ENCODE measurements around the gene FHIP2A. TPM values are rescaled to one million over a fixed set of nuclear protein-coding genes. Genes with fewer than 3 reads are reported as not detected.
A peak's percentile ranks its signal among the peaks of the same experiment; 100 is the strongest.

FHIP2A gene
- total and polyA plus RNA-seq, 10 donors = 4.6 to 37.5 (median 28.4) TPM

DNA sequence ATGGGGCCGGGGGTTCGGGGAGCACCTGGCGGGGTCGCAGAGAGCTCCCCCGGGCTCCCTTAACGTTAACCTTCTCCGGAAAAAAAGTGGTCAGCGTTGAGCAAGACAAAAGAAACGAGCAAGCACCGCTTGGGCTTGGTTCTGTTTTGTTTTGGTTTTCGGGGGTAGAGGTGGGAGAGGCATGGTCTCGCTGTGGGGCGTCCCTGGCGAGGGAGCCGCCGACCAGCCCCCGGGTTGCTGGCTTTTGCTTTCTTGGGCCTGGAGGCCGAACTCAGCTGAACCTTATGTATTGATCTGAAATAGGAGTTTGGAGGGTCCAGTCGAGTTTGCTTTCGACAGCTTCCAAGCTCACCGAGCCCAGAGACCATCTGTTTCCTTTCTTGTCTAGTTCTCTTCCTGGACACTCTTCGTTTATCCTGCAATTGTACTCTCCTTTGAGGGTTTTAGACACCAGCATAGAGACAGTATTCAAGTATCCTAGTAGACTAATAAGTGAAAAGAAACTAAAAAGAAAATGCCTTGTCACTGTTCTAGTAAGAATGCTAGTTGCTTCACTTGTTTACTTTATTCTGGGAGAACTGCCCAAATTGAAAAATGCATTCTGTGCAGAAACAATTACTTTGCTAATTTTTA is 980 bp downstream of the FHIP2A start:
- peak; percentile 86 for DNase-seq
- H3K27me3 ChIP-seq (replicated peaks in 1 of 7) = no peaks in the 10 kb centered on the region
- H3K4me1 ChIP-seq = peaks cover 17 to 56% (median 41%) of the 10 kb centered on the region in 6 donors
- peak overlapping the region; percentile 62 to 89 (median 71) for H3K4me3 ChIP-seq
- intact Hi-C loops (cut with DNase I; ENCODE audit: low total_unique reads) = no loop called here
- WGBS, 5 donors = 0 to 1% (median 0%) methylated on average over 21 to 22 of the region's 22 CpGs
- TF ChIP-seq POLR2A (IDR thresholded peaks at IDR 0.05) (no peak), POLR2AphosphoS5 (IDR thresholded peaks at IDR 0.05) (no peak)
- TF ChIP-seq, protein P1, sequence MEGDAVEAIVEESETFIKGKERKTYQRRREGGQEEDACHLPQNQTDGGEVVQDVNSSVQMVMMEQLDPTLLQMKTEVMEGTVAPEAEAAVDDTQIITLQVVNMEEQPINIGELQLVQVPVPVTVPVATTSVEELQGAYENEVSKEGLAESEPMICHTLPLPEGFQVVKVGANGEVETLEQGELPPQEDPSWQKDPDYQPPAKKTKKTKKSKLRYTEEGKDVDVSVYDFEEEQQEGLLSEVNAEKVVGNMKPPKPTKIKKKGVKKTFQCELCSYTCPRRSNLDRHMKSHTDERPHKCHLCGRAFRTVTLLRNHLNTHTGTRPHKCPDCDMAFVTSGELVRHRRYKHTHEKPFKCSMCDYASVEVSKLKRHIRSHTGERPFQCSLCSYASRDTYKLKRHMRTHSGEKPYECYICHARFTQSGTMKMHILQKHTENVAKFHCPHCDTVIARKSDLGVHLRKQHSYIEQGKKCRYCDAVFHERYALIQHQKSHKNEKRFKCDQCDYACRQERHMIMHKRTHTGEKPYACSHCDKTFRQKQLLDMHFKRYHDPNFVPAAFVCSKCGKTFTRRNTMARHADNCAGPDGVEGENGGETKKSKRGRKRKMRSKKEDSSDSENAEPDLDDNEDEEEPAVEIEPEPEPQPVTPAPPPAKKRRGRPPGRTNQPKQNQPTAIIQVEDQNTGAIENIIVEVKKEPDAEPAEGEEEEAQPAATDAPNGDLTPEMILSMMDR (IDR thresholded peaks at IDR 0.05 in 8 of 11, conservative IDR thresholded peaks at IDR 0.05 in 3 of 11) = no peak
- peak overlapping the region; percentile 97 to 99 (median 98) for H3K27ac ChIP-seq
- H3K9me3 ChIP-seq = no peaks in the 10 kb centered on the region
- no peaks in the 10 kb centered on the region for H3K36me3 ChIP-seq

DNA sequence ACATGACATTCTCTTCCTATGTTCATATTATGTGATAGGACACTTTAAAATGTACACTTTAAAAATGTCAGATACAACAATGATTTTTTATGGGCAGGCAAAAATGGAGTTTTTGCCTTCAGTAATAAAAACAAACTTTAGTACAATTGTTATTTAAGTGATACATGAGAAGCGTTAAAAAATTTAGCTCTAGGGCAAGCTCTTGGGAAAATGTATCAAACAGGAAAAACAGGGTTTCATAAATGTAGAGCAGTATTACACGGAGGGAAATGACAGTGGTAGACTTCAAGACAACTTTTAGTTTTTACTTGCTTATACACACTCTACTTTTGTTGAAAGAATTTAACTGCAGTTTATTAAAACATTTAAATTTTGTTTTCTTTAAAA is 1.5 kb downstream of the FHIP2A start:
- no peaks in the 10 kb centered on the region for H3K36me3 ChIP-seq
- H3K9me3 ChIP-seq = no peaks in the 10 kb centered on the region
- no peak for DNase-seq
- H3K4me1 ChIP-seq = peaks cover 17 to 60% (median 41%) of the 10 kb centered on the region in 6 donors
- H3K27me3 ChIP-seq (replicated peaks in 1 of 7) = no peaks in the 10 kb centered on the region
- TF ChIP-seq, protein P1 (IDR thresholded peaks at IDR 0.05 in 8 of 11, conservative IDR thresholded peaks at IDR 0.05 in 3 of 11) = no peak
- TF ChIP-seq POLR2AphosphoS5 (IDR thresholded peaks at IDR 0.05) = no peak
- H3K4me3 ChIP-seq = peak overlapping the region; percentile 62 to 89 (median 71)
- 0 to 9% (median 5%) methylated on average over 2 of the region's 2 CpGs for WGBS, 5 donors
- peak overlapping the region; percentile 97 to 99 (median 98) for H3K27ac ChIP-seq
- intact Hi-C loops (cut with DNase I; ENCODE audit: low total_unique reads) = no loop called here

DNA sequence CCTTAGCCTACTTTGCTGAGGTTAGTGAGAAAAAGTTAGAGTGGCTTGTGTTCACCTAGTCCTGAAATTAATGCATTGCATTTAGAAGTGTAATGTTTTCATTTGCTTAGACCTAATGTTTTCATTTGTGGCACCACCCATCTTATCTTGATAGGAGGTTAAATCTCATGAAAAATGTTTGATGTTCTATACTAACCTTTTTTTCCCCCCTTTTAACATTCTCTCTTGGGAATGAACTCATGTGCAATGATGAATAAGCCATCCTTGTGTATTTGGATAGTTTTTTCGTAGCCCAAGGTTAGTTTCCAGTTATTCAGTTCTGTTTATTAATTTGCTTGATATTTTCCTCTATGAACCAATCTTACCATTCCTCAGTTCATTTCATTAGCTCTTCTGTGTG is 2.8 kb downstream of the FHIP2A start:
- Histone ChIP-seq H3K27me3 (replicated peaks in 1 of 7) (no peaks in the 10 kb centered on the region), H3K36me3 (no peaks in the 10 kb centered on the region), H3K4me1 (peaks cover 17 to 70% (median 43%) of the 10 kb centered on the region in 6 donors), H3K27ac (peak overlapping the region in 3 of 8 donors; percentile 97 to 98 (median 97)), H3K9me3 (no peaks in the 10 kb centered on the region), H3K4me3 (peak overlapping the region in 1 of 8 donors; percentile 89)
- intact Hi-C loops (cut with DNase I; ENCODE audit: low total_unique reads) = no loop called here
- no peak for DNase-seq
- TF ChIP-seq POLR2A (IDR thresholded peaks at IDR 0.05) = no peak
- TF ChIP-seq, protein P1 (IDR thresholded peaks at IDR 0.05 in 8 of 11, conservative IDR thresholded peaks at IDR 0.05 in 3 of 11) = no peak
- TF ChIP-seq POLR2AphosphoS5 (IDR thresholded peaks at IDR 0.05) = no peak
- 58 to 76% (median 68%) methylated on average over 1 of the region's 1 CpG for WGBS, 5 donors

DNA sequence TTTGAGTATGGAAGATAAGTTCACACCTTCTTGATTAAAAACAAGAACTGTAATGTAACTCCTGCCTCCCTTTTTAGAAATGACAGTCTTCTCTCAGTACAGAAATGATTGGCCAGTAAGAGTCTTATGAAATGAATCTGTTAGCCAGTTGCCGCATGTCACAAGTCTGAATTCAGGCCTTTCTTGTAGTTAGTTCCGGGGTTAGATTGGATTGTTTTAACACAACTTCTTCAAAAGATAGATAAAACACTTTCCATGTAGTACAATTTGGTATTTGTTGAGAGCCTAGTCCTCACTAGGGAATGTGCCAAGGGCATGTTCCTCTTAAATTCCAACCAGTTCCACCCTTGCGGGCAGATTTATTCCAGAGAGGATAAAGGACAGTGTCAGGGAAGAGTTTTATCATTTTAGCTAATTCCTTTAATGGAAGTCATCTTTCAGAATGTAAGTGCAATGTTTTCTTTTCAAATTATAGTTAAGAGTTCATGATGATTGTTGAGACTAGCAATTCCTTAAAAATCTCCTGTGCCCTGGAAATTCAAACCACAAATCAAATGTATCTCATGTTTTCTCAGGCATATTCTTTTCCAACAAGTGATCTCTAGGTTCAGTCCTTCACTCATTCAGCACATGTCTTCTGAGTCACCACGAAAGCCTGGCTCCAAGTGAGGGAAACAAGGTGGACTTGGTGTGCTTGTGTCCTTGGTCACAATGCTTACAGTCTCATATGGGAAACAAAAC is 4.1 kb downstream of the FHIP2A start:
- DNase-seq = no peak
- Histone ChIP-seq H3K27me3 (replicated peaks in 1 of 7) (no peaks in the 10 kb centered on the region), H3K4me3 (no peak overlapping the region), H3K9me3 (no peaks in the 10 kb centered on the region), H3K36me3 (peaks cover 0 to 1% (median 0%) of the 10 kb centered on the region in 6 donors), H3K27ac (peak overlapping the region in 1 of 8 donors; percentile 20), H3K4me1 (peaks cover 17 to 81% (median 49%) of the 10 kb centered on the region in 6 donors)
- TF ChIP-seq, protein P1 (IDR thresholded peaks at IDR 0.05 in 8 of 11, conservative IDR thresholded peaks at IDR 0.05 in 3 of 11) = no peak
- TF ChIP-seq POLR2A (IDR thresholded peaks at IDR 0.05) (no peak), POLR2AphosphoS5 (IDR thresholded peaks at IDR 0.05) (no peak)
- intact Hi-C loops (cut with DNase I; ENCODE audit: low total_unique reads) = no loop called here
- 67 to 84% (median 72%) methylated on average over 4 of the region's 4 CpGs for WGBS, 5 donors

Measured in spleen (tissue), 11 donors.